GM19099 (cell line): ENCODE data around the gene ATF7IP.

ENCODE experiments used
- POLR2A ChIP-seq: IDR thresholded peaks from 3 replicates; pipeline ENCODE4 v1.6.1; 2011; ENCODE audit warnings: low read depth; ENCODE audit not compliant: insufficient read length; ENCODE audit errors: extremely low read depth

Gene ATF7IP

GRCh38 chr12:14505626-14506596 lies 140.4 kb downstream of the ATF7IP start:
- no peak for TF ChIP-seq POLR2A

- no peak for TF ChIP-seq POLR2A
These were observed 145.1 kb downstream of the ATF7IP start for GRCh38 chr12:14510574-14510973.

GRCh38 chr12:14514154-14514842 lies 148.8 kb downstream of the ATF7IP start:
- TF ChIP-seq POLR2A: no peak

GRCh38 chr12:14514946-14515345 lies 149.5 kb downstream of the ATF7IP start:
- TF ChIP-seq POLR2A: no peak

GRCh38 chr12:14521822-14522221 lies 156.3 kb downstream of the ATF7IP start:
- TF ChIP-seq POLR2A: no peak

GRCh38 chr12:14525964-14526363 lies 160.5 kb downstream of the ATF7IP start:
- no peak for TF ChIP-seq POLR2A

- no peak for TF ChIP-seq POLR2A
These were observed 166.7 kb downstream of the ATF7IP start for GRCh38 chr12:14532152-14532551.

- no peak for TF ChIP-seq POLR2A
These were observed 171.6 kb downstream of the ATF7IP start for GRCh38 chr12:14537088-14537487.

- TF ChIP-seq POLR2A: no peak
These were observed 175.4 kb downstream of the ATF7IP start for GRCh38 chr12:14540801-14541462.

- no peak for TF ChIP-seq POLR2A
These were observed 180.0 kb downstream of the ATF7IP start for GRCh38 chr12:14545144-14546124.

GRCh38 chr12:14547571-14547970 lies 182.1 kb downstream of the ATF7IP start:
- no peak for TF ChIP-seq POLR2A

GRCh38 chr12:14548609-14549008 lies 183.1 kb downstream of the ATF7IP start:
- no peak for TF ChIP-seq POLR2A
